ENCODE results near the gene ING2. TPM values are rescaled to one million over a fixed set of nuclear protein-coding genes. Genes with fewer than 3 reads are reported as not detected.
A peak's percentile ranks its signal among the peaks of the same experiment; 100 is the strongest.

The ING2 gene
- total and polyA plus RNA-seq, 3 donors from 2014 or later: 38.0 to 47.3 (median 47.2) TPM

GRCh38 chr4:183499801-183500200 is 5.1 kb upstream of the ING2 start:
- no peaks in the 10 kb centered on the region for H3K4me1 ChIP-seq
- H3K9me3 ChIP-seq: no peaks in the 10 kb centered on the region
- no peak for DNase-seq
- H3K27me3 ChIP-seq: no peaks in the 10 kb centered on the region
- intact Hi-C loops (cut with DNase I; ENCODE audit: low total_unique reads): no loop called here
- WGBS, 2 donors: 84 to 88% methylated on average over 5 of the region's 5 CpGs
- no peaks in the 10 kb centered on the region for H3K36me3 ChIP-seq (ENCODE audit: low read depth, missing control alignments)
- TF ChIP-seq POLR2A (IDR thresholded peaks at IDR 0.05) (no peak), CTCF (IDR thresholded peaks at IDR 0.05) (no peak)
- no peak overlapping the region for H3K27ac ChIP-seq
- no peak overlapping the region for H3K4me3 ChIP-seq

- H3K27me3 ChIP-seq: no peaks in the 10 kb centered on the region
- TF ChIP-seq CTCF (IDR thresholded peaks at IDR 0.05) (no peak), POLR2A (IDR thresholded peaks at IDR 0.05) (no peak)
- no peak for DNase-seq
- 1% methylated on average over 14 to 15 of the region's 15 CpGs for WGBS, 2 donors
- H3K4me3 ChIP-seq: peak overlapping the region; percentile 91 to 94
- intact Hi-C loops (cut with DNase I; ENCODE audit: low total_unique reads): no loop called here
- no peaks in the 10 kb centered on the region for H3K36me3 ChIP-seq (ENCODE audit: low read depth, missing control alignments)
- H3K27ac ChIP-seq: peak overlapping the region; percentile 97 to 99
- H3K9me3 ChIP-seq: no peaks in the 10 kb centered on the region
- H3K4me1 ChIP-seq: peaks cover 18% of the 10 kb centered on the region
These were observed 1.3 kb upstream of the ING2 start for GRCh38 chr4:183503497-183504063.

- Histone ChIP-seq H3K4me1 (peaks cover 21% of the 10 kb centered on the region), H3K36me3 (ENCODE audit: low read depth, missing control alignments) (no peaks in the 10 kb centered on the region), H3K27me3 (no peaks in the 10 kb centered on the region), H3K27ac (peak overlapping the region; percentile 97 to 99), H3K4me3 (peak overlapping the region; percentile 91 to 94), H3K9me3 (no peaks in the 10 kb centered on the region)
- DNase-seq: peak; percentile 98
- peak; percentile 51 for TF ChIP-seq POLR2A (IDR thresholded peaks at IDR 0.05)
- peak in 1 of 3 experiments; percentile 26 for TF ChIP-seq CTCF (IDR thresholded peaks at IDR 0.05)
- WGBS, 2 donors: 0% methylated on average over 17 to 18 of the region's 106 CpGs
- intact Hi-C loops (cut with DNase I; ENCODE audit: low total_unique reads): no loop called here
These were observed 561 bp upstream of the ING2 start for GRCh38 chr4:183504064-183504929.

GRCh38 chr4:183505611-183506388 is 942 bp downstream of the ING2 start:
- Histone ChIP-seq H3K4me1 (peaks cover 21% of the 10 kb centered on the region), H3K9me3 (no peaks in the 10 kb centered on the region), H3K27ac (peak overlapping the region; percentile 97 to 99), H3K36me3 (ENCODE audit: low read depth, missing control alignments) (no peaks in the 10 kb centered on the region), H3K4me3 (peak overlapping the region; percentile 91 to 94), H3K27me3 (no peaks in the 10 kb centered on the region)
- DNase-seq: peak; percentile 97
- 0% methylated on average over 77 of the region's 80 CpGs; no CpG with 5 or more reads in 1 of the 2 donors for WGBS, 2 donors
- TF ChIP-seq CTCF (IDR thresholded peaks at IDR 0.05) (no peak), POLR2A (IDR thresholded peaks at IDR 0.05) (no peak)
- intact Hi-C loops (cut with DNase I; ENCODE audit: low total_unique reads): loop anchor here (5.0 kb wide), 1 partner anchor 152 kb away; the partner anchor contains the start of genes RWDD4 and TRAPPC11

Measured in testis (tissue), 3 donors.